Naive thymus-derived CD4-positive, alpha-beta T cell (primary cell): ENCODE results near the gene KCNQ5. TPM values are rescaled to one million over a fixed set of nuclear protein-coding genes. Genes with fewer than 3 reads are reported as not detected.

Experiments
- ATAC-seq: fragments of 150-1000 bp; cut with Tn5 transposase; 2 replicates; pipeline ENCODE4 v1.10.0; 2021; ENCODE audit warnings: mild to moderate bottlenecking, moderate library complexity
- CTCF ChIA-PET: fragments of 350-600 bp; sonication (Branson Sonifier 250); formaldehyde crosslinking; loops from one replicate; lab custom pipeline; 2021; ENCODE audit warnings: antibody characterized with exemption; lab: Charles Lee
- POLR2A ChIA-PET: fragments of 350-600 bp; sonication (Branson Sonifier 250); formaldehyde crosslinking; loops from one replicate; lab custom pipeline; 2021; ENCODE audit warnings: antibody characterized with exemption, inconsistent platforms; lab: Charles Lee
- DNase-seq, 9 donors: peaks; one replicate each; pipeline versions ENCODE4 v3.0.0 to v3.0.0-alpha.2; 2020 to 2022; ENCODE audit warnings: mixed read lengths in 1 of 9
- H3K27ac ChIP-seq: one replicate; pipeline ENCODE4 v1.7.0; 2013; ENCODE audit warnings: mild to moderate bottlenecking, low read depth, low read length, moderate library complexity
- H3K27me3 ChIP-seq, 2 donors: one replicate each; pipeline ENCODE4 v1.7.0; 2013; ENCODE audit warnings: low read length in 2 of 2, mild to moderate bottlenecking in 2 of 2, moderate library complexity in 2 of 2; ENCODE audit not compliant: control insufficient read depth in 2 of 2, insufficient read depth in 2 of 2
- H3K36me3 ChIP-seq, 3 experiments: 1 replicate in 2 of 3; 2 replicates in 1 of 3; pipeline ENCODE4 v1.7.0; 2013; ENCODE audit warnings: low read length in 3 of 3, mild to moderate bottlenecking in 3 of 3, moderate library complexity in 1 of 3; ENCODE audit not compliant: insufficient read depth in 3 of 3, control insufficient read depth in 2 of 3
- H3K4me1 ChIP-seq, 2 donors: one replicate each; pipeline ENCODE4 v1.7.0; 2013; ENCODE audit warnings: low read length in 2 of 2, mild to moderate bottlenecking in 2 of 2, moderate library complexity in 1 of 2; ENCODE audit not compliant: control insufficient read depth in 2 of 2, insufficient read depth in 2 of 2
- H3K4me3 ChIP-seq: 2 replicates; pipeline ENCODE4 v1.7.0; 2013; ENCODE audit warnings: mild to moderate bottlenecking, low read length
- H3K9me3 ChIP-seq, 3 experiments: 1 replicate in 2 of 3; 2 replicates in 1 of 3; pipeline ENCODE4 v1.7.0; 2013; ENCODE audit warnings: low read length in 3 of 3; ENCODE audit not compliant: control insufficient read depth in 2 of 3
- H3K27ac Mint-ChIP-seq, 9 donors: one replicate each; pipeline ENCODE4 v1.8.0; 2020 to 2022; ENCODE audit warnings: mixed read lengths in 9 of 9, mild to moderate bottlenecking in 8 of 9, moderate library complexity in 5 of 9, inconsistent platforms in 2 of 9
- H3K27me3 Mint-ChIP-seq, 5 donors: one replicate each; pipeline ENCODE4 v1.8.0; 2021 to 2022; ENCODE audit warnings: mixed read lengths in 5 of 5, mild to moderate bottlenecking in 1 of 5
- H3K36me3 Mint-ChIP-seq, 5 donors: one replicate each; pipeline ENCODE4 v1.8.0; 2020 to 2022; ENCODE audit warnings: mixed read lengths in 5 of 5, mild to moderate bottlenecking in 3 of 5, inconsistent platforms in 1 of 5
- H3K4me1 Mint-ChIP-seq, 7 donors: one replicate each; pipeline ENCODE4 v1.8.0; 2020 to 2022; ENCODE audit warnings: mixed read lengths in 7 of 7, mild to moderate bottlenecking in 3 of 7, inconsistent platforms in 1 of 7
- H3K4me3 Mint-ChIP-seq, 10 donors: one replicate each; pipeline ENCODE4 v1.8.0; 2020 to 2022; ENCODE audit warnings: mild to moderate bottlenecking in 10 of 10, mixed read lengths in 10 of 10, moderate library complexity in 6 of 10, inconsistent platforms in 2 of 10
- H3K9me3 Mint-ChIP-seq, 11 donors: one replicate each; pipeline ENCODE4 v1.8.0; 2020 to 2022; ENCODE audit warnings: mixed read lengths in 11 of 11, mild to moderate bottlenecking in 4 of 11, inconsistent platforms in 1 of 11, moderate library complexity in 1 of 11
- intact Hi-C, 2 donors: fragments of 100-400 bp; cut with micrococcal nuclease; formaldehyde crosslinking; loops; one replicate each; pipeline ENCODE4 v1.15.1; 2023
- polyA plus RNA-seq, 2 donors: library from polyadenylated mRNA; unstranded; fragments of 300-500 nt; fragmentation: Illumina TruSeq; gene quantifications; one replicate each; pipeline ENCODE4 v1.2.3, GENCODE V29; 2021
- total RNA-seq, 6 experiments: library from RNA in 5 of 6; stranded (reverse) in 5 of 6; gene quantifications; 1 replicate in 5 of 6; 2 replicates in 1 of 6; pipeline ENCODE4 v1.2.3 and lab custom pipeline; 2021 to 2026

Gene KCNQ5
- total and polyA plus RNA-seq, 7 experiments from 2014 or later: 2.3 to 18.3 (median 7.2) TPM

- intact Hi-C loops: no loop called here
- no peaks in the 10 kb centered on the region for H3K9me3 Mint-ChIP-seq
Observed at GRCh38 chr6:73121421-73121993, 499.6 kb downstream of the KCNQ5 start.

GRCh38 chr6:73123632-73124329, 501.9 kb downstream of the KCNQ5 start:
- H3K4me3 Mint-ChIP-seq: no peak overlapping the region
- peaks cover 0 to 13% (median 4%) of the 10 kb centered on the region in 5 donors for H3K36me3 Mint-ChIP-seq
- H3K4me1 Mint-ChIP-seq: no peaks in the 10 kb centered on the region
- no peaks in the 10 kb centered on the region for H3K27me3 Mint-ChIP-seq
- H3K4me3 ChIP-seq: no peak overlapping the region
- H3K27me3 ChIP-seq: no peaks in the 10 kb centered on the region
- no peaks in the 10 kb centered on the region for H3K9me3 ChIP-seq
- CTCF ChIA-PET: no interaction called here
- no peaks in the 10 kb centered on the region for H3K4me1 ChIP-seq
- H3K27ac Mint-ChIP-seq: no peak overlapping the region
- ATAC-seq (no peak), DNase-seq (no peak)
- H3K27ac ChIP-seq: no peak overlapping the region
- H3K9me3 Mint-ChIP-seq: no peaks in the 10 kb centered on the region
- no peaks in the 10 kb centered on the region for H3K36me3 ChIP-seq
- intact Hi-C loops: no loop called here
- POLR2A ChIA-PET: interaction anchor here (0.6 kb wide), 1 partner anchor 494 kb away, joined by 3 read pairs; no protein-coding TSS in a partner anchor

More at GRCh38 chr6:73121421-73121993, 499.6 kb downstream of the KCNQ5 start:
- Histone ChIP-seq H3K4me3 (no peak overlapping the region), H3K27ac (no peak overlapping the region), H3K36me3 (no peaks in the 10 kb centered on the region), H3K4me1 (no peaks in the 10 kb centered on the region), H3K27me3 (no peaks in the 10 kb centered on the region), H3K9me3 (no peaks in the 10 kb centered on the region)
- no peak overlapping the region for H3K4me3 Mint-ChIP-seq
- ChIA-PET POLR2A (interaction anchor here (1.2 kb wide), 1 partner anchor 466 kb away, joined by 5 read pairs; no protein-coding TSS in a partner anchor), CTCF (interaction anchor here (2.4 kb wide), 1 partner anchor 709 kb away, joined by 8 read pairs; no protein-coding TSS in a partner anchor)
- ATAC-seq (no peak), DNase-seq (no peak)
- no peak overlapping the region for H3K27ac Mint-ChIP-seq
- no peaks in the 10 kb centered on the region for H3K27me3 Mint-ChIP-seq
- peaks cover 0 to 21% (median 4%) of the 10 kb centered on the region in 5 donors for H3K36me3 Mint-ChIP-seq
- H3K4me1 Mint-ChIP-seq: no peaks in the 10 kb centered on the region

GRCh38 chr6:73129653-73130443, 508.0 kb downstream of the KCNQ5 start:
- Mint-ChIP-seq H3K27ac (peak overlapping the region in 1 of 9 donors; percentile 48), H3K9me3 (no peaks in the 10 kb centered on the region), H3K36me3 (peaks cover 0 to 19% (median 4%) of the 10 kb centered on the region in 5 donors), H3K4me3 (peak overlapping the region in 8 of 10 donors; percentile 23 to 71 (median 52)), H3K27me3 (peaks cover 0 to 4% (median 0%) of the 10 kb centered on the region in 5 donors), H3K4me1 (peaks cover 0 to 6% (median 3%) of the 10 kb centered on the region in 7 donors)
- peak; percentile 93 for ATAC-seq
- no peaks in the 10 kb centered on the region for H3K4me1 ChIP-seq
- no peaks in the 10 kb centered on the region for H3K9me3 ChIP-seq
- no peak overlapping the region for H3K27ac ChIP-seq
- H3K36me3 ChIP-seq: no peaks in the 10 kb centered on the region
- no peaks in the 10 kb centered on the region for H3K27me3 ChIP-seq
- intact Hi-C loops: loop anchor here (1.0 to 2.0 kb wide), 9 partner anchors 51 to 718 kb away; no protein-coding TSS in a partner anchor
- CTCF ChIA-PET: interaction anchor here (0.6 to 8.3 kb wide), 17 partner anchors 11 to 728 kb away, joined by 3 to 102 read pairs (median 4); partner anchors contain the start of gene KCNQ5
- POLR2A ChIA-PET: interaction anchor here (0.5 to 1.3 kb wide), 3 partner anchors 510 to 513 kb away, joined by 3 to 4 read pairs (median 4); no protein-coding TSS in a partner anchor
- no peak overlapping the region for H3K4me3 ChIP-seq
- peak; percentile 52 to 85 (median 77) for DNase-seq

- H3K27ac Mint-ChIP-seq: no peak overlapping the region
- peaks cover 0 to 6% (median 4%) of the 10 kb centered on the region in 7 donors for H3K4me1 Mint-ChIP-seq
- ChIA-PET POLR2A (interaction anchor here (0.8 kb wide), 1 partner anchor 507 kb away, joined by 5 read pairs; no protein-coding TSS in a partner anchor), CTCF (interaction anchor here (0.8 to 8.3 kb wide), 7 partner anchors 11 to 728 kb away, joined by 3 to 102 read pairs (median 4); no protein-coding TSS in a partner anchor)
- Histone ChIP-seq H3K36me3 (no peaks in the 10 kb centered on the region), H3K27ac (no peak overlapping the region), H3K4me1 (no peaks in the 10 kb centered on the region), H3K27me3 (no peaks in the 10 kb centered on the region), H3K4me3 (no peak overlapping the region), H3K9me3 (no peaks in the 10 kb centered on the region)
- no peak for DNase-seq
- ATAC-seq: no peak
- H3K4me3 Mint-ChIP-seq: no peak overlapping the region
- no peaks in the 10 kb centered on the region for H3K9me3 Mint-ChIP-seq
- peaks cover 0 to 4% (median 0%) of the 10 kb centered on the region in 5 donors for H3K27me3 Mint-ChIP-seq
- H3K36me3 Mint-ChIP-seq: peaks cover 2 to 27% (median 9%) of the 10 kb centered on the region in 5 donors
- intact Hi-C loops: loop anchor here in 1 of 2 donors (2.0 kb wide), 1 partner anchor 49 kb away; no protein-coding TSS in a partner anchor
Observed at GRCh38 chr6:73131706-73132105, 509.8 kb downstream of the KCNQ5 start.

GRCh38 chr6:73134588-73134987, 512.7 kb downstream of the KCNQ5 start:
- peaks cover 0 to 5% (median 4%) of the 10 kb centered on the region in 7 donors for H3K4me1 Mint-ChIP-seq
- DNase-seq (peak in 1 of 9 donors; percentile 24), ATAC-seq (no peak)
- Histone ChIP-seq H3K4me3 (no peak overlapping the region), H3K4me1 (no peaks in the 10 kb centered on the region), H3K9me3 (no peaks in the 10 kb centered on the region), H3K36me3 (no peaks in the 10 kb centered on the region), H3K27me3 (no peaks in the 10 kb centered on the region), H3K27ac (no peak overlapping the region)
- H3K4me3 Mint-ChIP-seq: no peak overlapping the region
- H3K27me3 Mint-ChIP-seq: peaks cover 0 to 4% (median 0%) of the 10 kb centered on the region in 5 donors
- intact Hi-C loops: loop anchor here in 1 of 2 donors (1.0 kb wide), 1 partner anchor 192 kb away; no protein-coding TSS in a partner anchor
- no peaks in the 10 kb centered on the region for H3K9me3 Mint-ChIP-seq
- H3K36me3 Mint-ChIP-seq: peaks cover 2 to 31% (median 15%) of the 10 kb centered on the region in 5 donors
- no peak overlapping the region for H3K27ac Mint-ChIP-seq
- POLR2A ChIA-PET: no interaction called here
- CTCF ChIA-PET: interaction anchor here (1.1 to 8.3 kb wide), 2 partner anchors 676 to 721 kb away, joined by 3 to 87 read pairs; no protein-coding TSS in a partner anchor
